Measurements from ENCODE around the gene CTNNA3. TPM values are rescaled to one million over a fixed set of nuclear protein-coding genes. Genes with fewer than 3 reads are reported as not detected.

The CTNNA3 gene
- polyA plus RNA-seq, 1 donor from 2014 or later, result 0.14 TPM

DNA sequence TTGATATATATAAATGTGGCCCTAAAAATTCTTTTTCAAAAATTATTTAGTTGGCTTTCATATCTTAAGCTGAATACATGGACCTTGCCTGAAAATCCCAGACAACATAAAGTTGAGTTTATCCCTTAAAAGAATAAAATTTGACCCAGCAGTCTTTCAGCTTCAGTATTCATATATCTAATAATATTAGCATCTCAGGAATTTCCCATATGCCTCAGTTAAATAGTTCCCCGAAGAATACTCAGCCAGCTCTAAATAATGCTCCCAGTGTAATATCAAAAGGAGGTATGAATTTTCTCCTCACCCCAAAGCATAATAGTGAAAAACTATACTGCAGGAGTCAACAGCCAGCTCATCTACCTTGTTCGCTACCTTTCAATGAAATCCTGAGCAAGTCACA is 145.9 kb downstream of the CTNNA3 start:
- Histone ChIP-seq H3F3A (ENCODE audit: insufficient read depth, low read length, poor library complexity, severe bottlenecking) (no peaks in the 10 kb centered on the region), H3K36me3 (ENCODE audit: insufficient read depth, low read length) (no peaks in the 10 kb centered on the region), H4K20me1 (ENCODE audit: insufficient read depth) (no peaks in the 10 kb centered on the region), H3K9ac (ENCODE audit: low read length) (no peak overlapping the region), H3K79me2 (replicated peaks; ENCODE audit: insufficient read depth, low read length) (no peaks in the 10 kb centered on the region), H3K9me3 (ENCODE audit: low read length) (no peaks in the 10 kb centered on the region), H3K27ac (ENCODE audit: low read length) (no peak overlapping the region), H2AFZ (ENCODE audit: low read depth, low read length) (no peak overlapping the region), H3K9me2 (ENCODE audit: insufficient read depth, low read length) (no peaks in the 10 kb centered on the region), H3K4me3 (ENCODE audit: low read length) (no peak overlapping the region), H3K27me3 (ENCODE audit: insufficient read depth, low read depth, low read length) (no peaks in the 10 kb centered on the region), H3K4me2 (ENCODE audit: low read length) (no peak overlapping the region)
- TF ChIP-seq TAF1 (IDR thresholded peaks at IDR 0.05; ENCODE audit: low read depth), result no peak
- TF ChIP-seq MXI1 (conservative IDR thresholded peaks at IDR 0.05; ENCODE audit: poor library complexity, severe bottlenecking), result no peak
- TF ChIP-seq POLR2AphosphoS5 (IDR thresholded peaks at IDR 0.05), result no peak
- no peak for TF ChIP-seq EP300 (conservative IDR thresholded peaks at IDR 0.05; ENCODE audit: poor library complexity, severe bottlenecking)
- no peak for TF ChIP-seq SMC3 (conservative IDR thresholded peaks at IDR 0.05; ENCODE audit: poor library complexity)
- TF ChIP-seq, protein P1, sequence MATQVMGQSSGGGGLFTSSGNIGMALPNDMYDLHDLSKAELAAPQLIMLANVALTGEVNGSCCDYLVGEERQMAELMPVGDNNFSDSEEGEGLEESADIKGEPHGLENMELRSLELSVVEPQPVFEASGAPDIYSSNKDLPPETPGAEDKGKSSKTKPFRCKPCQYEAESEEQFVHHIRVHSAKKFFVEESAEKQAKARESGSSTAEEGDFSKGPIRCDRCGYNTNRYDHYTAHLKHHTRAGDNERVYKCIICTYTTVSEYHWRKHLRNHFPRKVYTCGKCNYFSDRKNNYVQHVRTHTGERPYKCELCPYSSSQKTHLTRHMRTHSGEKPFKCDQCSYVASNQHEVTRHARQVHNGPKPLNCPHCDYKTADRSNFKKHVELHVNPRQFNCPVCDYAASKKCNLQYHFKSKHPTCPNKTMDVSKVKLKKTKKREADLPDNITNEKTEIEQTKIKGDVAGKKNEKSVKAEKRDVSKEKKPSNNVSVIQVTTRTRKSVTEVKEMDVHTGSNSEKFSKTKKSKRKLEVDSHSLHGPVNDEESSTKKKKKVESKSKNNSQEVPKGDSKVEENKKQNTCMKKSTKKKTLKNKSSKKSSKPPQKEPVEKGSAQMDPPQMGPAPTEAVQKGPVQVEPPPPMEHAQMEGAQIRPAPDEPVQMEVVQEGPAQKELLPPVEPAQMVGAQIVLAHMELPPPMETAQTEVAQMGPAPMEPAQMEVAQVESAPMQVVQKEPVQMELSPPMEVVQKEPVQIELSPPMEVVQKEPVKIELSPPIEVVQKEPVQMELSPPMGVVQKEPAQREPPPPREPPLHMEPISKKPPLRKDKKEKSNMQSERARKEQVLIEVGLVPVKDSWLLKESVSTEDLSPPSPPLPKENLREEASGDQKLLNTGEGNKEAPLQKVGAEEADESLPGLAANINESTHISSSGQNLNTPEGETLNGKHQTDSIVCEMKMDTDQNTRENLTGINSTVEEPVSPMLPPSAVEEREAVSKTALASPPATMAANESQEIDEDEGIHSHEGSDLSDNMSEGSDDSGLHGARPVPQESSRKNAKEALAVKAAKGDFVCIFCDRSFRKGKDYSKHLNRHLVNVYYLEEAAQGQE (IDR thresholded peaks at IDR 0.05; ENCODE audit: borderline replicate concordance), result no peak
- TF ChIP-seq EZH2 (IDR thresholded peaks at IDR 0.05; ENCODE audit: borderline replicate concordance, insufficient read depth, low read length, poor library complexity, severe bottlenecking), result no peak
- TF ChIP-seq, protein P2, sequence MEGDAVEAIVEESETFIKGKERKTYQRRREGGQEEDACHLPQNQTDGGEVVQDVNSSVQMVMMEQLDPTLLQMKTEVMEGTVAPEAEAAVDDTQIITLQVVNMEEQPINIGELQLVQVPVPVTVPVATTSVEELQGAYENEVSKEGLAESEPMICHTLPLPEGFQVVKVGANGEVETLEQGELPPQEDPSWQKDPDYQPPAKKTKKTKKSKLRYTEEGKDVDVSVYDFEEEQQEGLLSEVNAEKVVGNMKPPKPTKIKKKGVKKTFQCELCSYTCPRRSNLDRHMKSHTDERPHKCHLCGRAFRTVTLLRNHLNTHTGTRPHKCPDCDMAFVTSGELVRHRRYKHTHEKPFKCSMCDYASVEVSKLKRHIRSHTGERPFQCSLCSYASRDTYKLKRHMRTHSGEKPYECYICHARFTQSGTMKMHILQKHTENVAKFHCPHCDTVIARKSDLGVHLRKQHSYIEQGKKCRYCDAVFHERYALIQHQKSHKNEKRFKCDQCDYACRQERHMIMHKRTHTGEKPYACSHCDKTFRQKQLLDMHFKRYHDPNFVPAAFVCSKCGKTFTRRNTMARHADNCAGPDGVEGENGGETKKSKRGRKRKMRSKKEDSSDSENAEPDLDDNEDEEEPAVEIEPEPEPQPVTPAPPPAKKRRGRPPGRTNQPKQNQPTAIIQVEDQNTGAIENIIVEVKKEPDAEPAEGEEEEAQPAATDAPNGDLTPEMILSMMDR (IDR thresholded peaks at IDR 0.05; ENCODE audit: poor library complexity, severe bottlenecking), result no peak
- TF ChIP-seq RAD21 (conservative IDR thresholded peaks at IDR 0.05), result no peak

DNA sequence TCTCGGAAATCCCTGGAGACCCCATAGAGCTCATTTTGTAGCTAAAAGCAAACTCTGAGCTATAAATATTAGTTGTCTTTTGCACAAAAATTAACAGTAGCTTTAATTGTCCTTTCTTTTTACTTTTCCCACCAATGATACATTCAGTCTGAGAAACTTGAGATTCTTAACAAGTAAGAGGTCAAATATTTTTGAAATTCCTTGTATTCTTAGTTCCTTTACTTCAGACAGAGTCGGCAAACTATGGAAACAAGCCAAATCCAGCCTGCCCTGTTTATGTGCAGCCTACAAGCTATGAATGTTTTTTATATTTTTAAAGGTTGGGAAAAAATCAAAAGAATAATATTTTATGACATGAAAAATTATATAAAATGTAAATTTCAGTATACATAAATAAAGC is 146.6 kb downstream of the CTNNA3 start:
- Histone ChIP-seq H2AFZ (ENCODE audit: low read depth, low read length) (no peak overlapping the region), H4K20me1 (ENCODE audit: insufficient read depth) (no peaks in the 10 kb centered on the region), H3K27ac (ENCODE audit: low read length) (no peak overlapping the region)

More for the DNA sequence above, 146.6 kb downstream of the CTNNA3 start:
- Histone ChIP-seq H3K9me3 (ENCODE audit: low read length) (no peaks in the 10 kb centered on the region), H3K79me2 (replicated peaks; ENCODE audit: insufficient read depth, low read length) (no peaks in the 10 kb centered on the region), H3K4me3 (ENCODE audit: low read length) (no peak overlapping the region), H3K27me3 (ENCODE audit: insufficient read depth, low read depth, low read length) (no peaks in the 10 kb centered on the region), H3K4me2 (ENCODE audit: low read length) (no peak overlapping the region), H3F3A (ENCODE audit: insufficient read depth, low read length, poor library complexity, severe bottlenecking) (no peaks in the 10 kb centered on the region), H3K9me2 (ENCODE audit: insufficient read depth, low read length) (no peaks in the 10 kb centered on the region), H3K9ac (ENCODE audit: low read length) (no peak overlapping the region), H3K36me3 (ENCODE audit: insufficient read depth, low read length) (no peaks in the 10 kb centered on the region)
- no peak for TF ChIP-seq SMC3 (conservative IDR thresholded peaks at IDR 0.05; ENCODE audit: poor library complexity)
- no peak for TF ChIP-seq TAF1 (IDR thresholded peaks at IDR 0.05; ENCODE audit: low read depth)
- TF ChIP-seq RAD21 (conservative IDR thresholded peaks at IDR 0.05), result no peak
- no peak for TF ChIP-seq EZH2 (IDR thresholded peaks at IDR 0.05; ENCODE audit: borderline replicate concordance, insufficient read depth, low read length, poor library complexity, severe bottlenecking)
